CD14-positive monocyte (primary cell): ENCODE data around the gene RAPGEF1. TPM values are rescaled to one million over a fixed set of nuclear protein-coding genes. Genes with fewer than 3 reads are reported as not detected.

ENCODE experiments used
- DNase-seq, 3 donors: peaks; one replicate each; pipeline ENCODE4 v3.0.0-alpha.2; 2011 to 2022
- H2AFZ ChIP-seq: 2 replicates; pipeline ENCODE4 v1.6.0; 2012; ENCODE audit warnings: mild to moderate bottlenecking, low read depth, low read length, inconsistent platforms; ENCODE audit not compliant: insufficient read depth, poor library complexity, severe bottlenecking
- H3K27ac ChIP-seq, 2 donors: 1 replicate in 1 of 2; 2 replicates in 1 of 2; pipeline ENCODE4 v1.5.1; 2012 to 2013; ENCODE audit warnings: low read length in 2 of 2, control low read depth in 1 of 2, inconsistent platforms in 1 of 2, low read depth in 1 of 2, mild to moderate bottlenecking in 1 of 2
- H3K27me3 ChIP-seq, 2 donors: one replicate each; pipeline versions ENCODE4 v1.6.0 to v1.6.1; 2011 to 2013; ENCODE audit warnings: low read length in 2 of 2; ENCODE audit not compliant: control insufficient read depth in 2 of 2, insufficient read depth in 2 of 2
- H3K36me3 ChIP-seq, 2 donors: replicated peaks in 1 of 2; 1 replicate in 1 of 2; 2 replicates in 1 of 2; pipeline versions ENCODE4 v1.5.1 to v1.6.1; 2012 to 2013; ENCODE audit warnings: low read length in 2 of 2, control low read depth in 1 of 2, inconsistent platforms in 1 of 2, mild to moderate bottlenecking in 1 of 2; ENCODE audit not compliant: insufficient read depth in 2 of 2, control insufficient read depth in 1 of 2
- H3K4me1 ChIP-seq, 2 donors: 1 replicate in 1 of 2; 2 replicates in 1 of 2; pipeline versions ENCODE4 v1.5.1 to v1.6.1; 2012 to 2013; ENCODE audit warnings: low read length in 2 of 2, control low read depth in 1 of 2, inconsistent platforms in 1 of 2, mild to moderate bottlenecking in 1 of 2, moderate library complexity in 1 of 2; ENCODE audit not compliant: insufficient read depth in 2 of 2, control insufficient read depth in 1 of 2
- H3K4me2 ChIP-seq: replicated peaks from 2 replicates; pipeline ENCODE3; 2012; ENCODE audit warnings: low read length, moderate library complexity, mild to moderate bottlenecking; ENCODE audit not compliant: poor library complexity, severe bottlenecking; ENCODE audit errors: extremely low read depth
- H3K4me3 ChIP-seq, 3 experiments: fragments of 200-600 bp in 1 of 3; sonication (generic) in 1 of 3; replicated peaks in 1 of 3; 1 replicate in 2 of 3; 2 replicates in 1 of 3; pipeline ENCODE4 v1.5.1; 2011 to 2013; ENCODE audit warnings: low read length in 3 of 3, mild to moderate bottlenecking in 3 of 3, control low read depth in 2 of 3, low read depth in 2 of 3, inconsistent platforms in 1 of 3, moderate library complexity in 1 of 3
- H3K79me2 ChIP-seq: 2 replicates; pipeline ENCODE4 v1.6.0; 2012; ENCODE audit warnings: mild to moderate bottlenecking, control low read depth, inconsistent platforms, low read length, moderate library complexity; ENCODE audit not compliant: insufficient read depth
- H3K9ac ChIP-seq: 2 replicates; pipeline ENCODE4 v1.6.0; 2017; ENCODE audit warnings: low read length, mild to moderate bottlenecking; ENCODE audit not compliant: insufficient read depth, poor library complexity, severe bottlenecking
- H3K9me3 ChIP-seq, 2 donors: replicated peaks in 1 of 2; 1 replicate in 1 of 2; 2 replicates in 1 of 2; pipeline versions ENCODE4 v1.5.1 to v1.6.1; 2012 to 2013; ENCODE audit warnings: low read length in 2 of 2, control low read depth in 1 of 2; ENCODE audit not compliant: control insufficient read depth in 1 of 2, insufficient read depth in 1 of 2
- H4K20me1 ChIP-seq: 2 replicates; pipeline ENCODE4 v1.6.0; 2012; ENCODE audit warnings: mild to moderate bottlenecking, low read length, control low read depth, moderate library complexity; ENCODE audit not compliant: insufficient read depth
- H3K27ac Mint-ChIP-seq, 7 donors: one replicate each; pipeline ENCODE4 v1.8.0; 2020; ENCODE audit warnings: mild to moderate bottlenecking in 7 of 7, mixed read lengths in 7 of 7, moderate library complexity in 6 of 7, inconsistent platforms in 2 of 7
- H3K27me3 Mint-ChIP-seq, 3 donors: one replicate each; pipeline ENCODE4 v1.8.0; 2021 to 2022; ENCODE audit warnings: low read depth in 3 of 3, mild to moderate bottlenecking in 3 of 3, mixed read lengths in 3 of 3, moderate library complexity in 3 of 3, inconsistent platforms in 1 of 3
- H3K36me3 Mint-ChIP-seq, 2 donors: one replicate each; pipeline ENCODE4 v1.8.0; 2020; ENCODE audit warnings: mixed read lengths in 2 of 2, inconsistent platforms in 1 of 2, mild to moderate bottlenecking in 1 of 2
- H3K4me1 Mint-ChIP-seq: one replicate; pipeline ENCODE4 v1.8.0; 2020; ENCODE audit warnings: mild to moderate bottlenecking, mixed read lengths
- H3K4me3 Mint-ChIP-seq, 2 donors: one replicate each; pipeline ENCODE4 v1.8.0; 2020; ENCODE audit warnings: mild to moderate bottlenecking in 2 of 2, mixed read lengths in 2 of 2, moderate library complexity in 1 of 2
- H3K9me3 Mint-ChIP-seq, 7 donors: one replicate each; pipeline ENCODE4 v1.8.0; 2020 to 2022; ENCODE audit warnings: mixed read lengths in 7 of 7, mild to moderate bottlenecking in 6 of 7, moderate library complexity in 6 of 7, inconsistent platforms in 2 of 7
- WGBS: methylation state at CpG from one replicate; pipeline ENCODE4 v1.1.5; 2013; ENCODE audit warnings: missing lambda C conversion rate; ENCODE audit not compliant: insufficient coverage; 5-methylcytosine and 5-hydroxymethylcytosine counted together
- intact Hi-C, 2 donors: fragments of 100-400 bp; cut with micrococcal nuclease; formaldehyde crosslinking; loops; one replicate each; pipeline versions ENCODE4 v1.15.0 to v1.15.1; 2023
- polyA plus RNA-seq, 3 donors: library from polyadenylated mRNA; depleted of rRNA in 1 of 3; unstranded in 2 of 3; stranded (reverse) in 1 of 3; fragments of 300-500 nt in 2 of 3; fragments of >200 nt in 1 of 3; fragmentation: Illumina TruSeq in 2 of 3; gene quantifications; 1 replicate in 2 of 3; 2 replicates in 1 of 3; pipeline ENCODE4 v1.2.3, GENCODE V29; 2012 to 2021
- TF ChIP-seq, protein P1 (sequence below): fragments of 200-600 bp; IDR thresholded peaks from one replicate; pipeline ENCODE4 v1.8.0; 2022; ENCODE audit warnings: antibody characterized with exemption, mild to moderate bottlenecking

Gene RAPGEF1
- polyA plus RNA-seq, 3 donors, result 1.7 to 71.7 (median 3.0) TPM

DNA sequence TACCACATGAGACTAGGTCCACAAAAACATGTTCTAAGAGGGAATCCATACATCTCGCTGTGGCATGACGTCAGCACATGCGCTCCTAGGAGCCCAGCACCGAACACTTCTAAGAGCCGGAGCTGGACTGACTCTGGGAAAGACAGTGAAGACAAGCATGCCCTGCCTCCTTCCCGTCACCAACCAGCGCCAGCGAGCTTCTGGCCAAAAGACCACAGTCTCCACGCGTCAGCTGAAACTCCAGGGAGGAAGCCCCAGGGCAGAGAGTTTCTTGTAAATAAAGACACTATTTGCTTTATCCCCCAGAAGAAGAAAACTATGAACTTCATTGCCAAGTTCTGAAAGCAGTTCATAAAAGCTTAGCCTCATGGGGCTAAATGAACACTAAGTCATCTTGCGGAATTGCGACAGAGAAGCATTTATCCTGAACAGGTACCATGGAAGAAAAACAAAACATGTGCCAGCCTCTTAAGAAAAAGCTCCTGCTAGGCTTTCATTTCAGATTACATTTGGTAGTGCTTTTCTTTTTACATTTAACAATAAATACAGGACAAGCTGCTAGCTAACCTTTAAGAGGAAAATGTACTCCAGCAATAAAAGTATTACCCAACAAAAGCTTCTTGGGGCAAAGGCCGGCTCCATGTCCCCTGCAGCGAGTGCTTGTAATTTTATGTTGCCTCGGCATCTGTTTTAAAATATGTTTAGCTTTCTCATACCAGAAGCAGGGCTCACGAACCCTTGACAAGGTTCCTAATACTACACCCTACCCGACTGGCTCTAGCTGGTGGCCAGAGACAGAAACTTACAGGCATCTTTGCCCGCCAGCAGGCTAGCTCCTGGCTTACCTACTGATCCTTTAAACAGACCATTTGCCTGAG, 98.0 kb downstream of the RAPGEF1 start:
- Mint-ChIP-seq H3K36me3 (peaks cover 89 to 91% of the 10 kb centered on the region in 2 donors), H3K27me3 (peaks cover 0 to 2% (median 0%) of the 10 kb centered on the region in 3 donors), H3K27ac (peak overlapping the region in 6 of 7 donors; percentile 1 to 93 (median 64)), H3K9me3 (peaks cover 0 to 1% (median 0%) of the 10 kb centered on the region in 7 donors), H3K4me3 (no peak overlapping the region), H3K4me1 (peaks cover 28% of the 10 kb centered on the region)
- intact Hi-C loops, result no loop called here
- 90% methylated on average over 14 of the region's 18 CpGs for WGBS
- no peaks in the 10 kb centered on the region for H3K27me3 ChIP-seq
- H3K79me2 ChIP-seq, result peaks cover 39% of the 10 kb centered on the region
- H3K4me1 ChIP-seq, result peaks cover 17 to 20% of the 10 kb centered on the region in 2 donors
- peak overlapping the region in 1 of 2 donors; percentile 58 for H3K27ac ChIP-seq
- peaks cover 6% of the 10 kb centered on the region for H4K20me1 ChIP-seq
- H2AFZ ChIP-seq, result no peak overlapping the region
- H3K4me2 ChIP-seq, result no peak overlapping the region
- H3K36me3 ChIP-seq, result peaks cover 54 to 95% of the 10 kb centered on the region in 2 donors
- TF ChIP-seq, protein P1, sequence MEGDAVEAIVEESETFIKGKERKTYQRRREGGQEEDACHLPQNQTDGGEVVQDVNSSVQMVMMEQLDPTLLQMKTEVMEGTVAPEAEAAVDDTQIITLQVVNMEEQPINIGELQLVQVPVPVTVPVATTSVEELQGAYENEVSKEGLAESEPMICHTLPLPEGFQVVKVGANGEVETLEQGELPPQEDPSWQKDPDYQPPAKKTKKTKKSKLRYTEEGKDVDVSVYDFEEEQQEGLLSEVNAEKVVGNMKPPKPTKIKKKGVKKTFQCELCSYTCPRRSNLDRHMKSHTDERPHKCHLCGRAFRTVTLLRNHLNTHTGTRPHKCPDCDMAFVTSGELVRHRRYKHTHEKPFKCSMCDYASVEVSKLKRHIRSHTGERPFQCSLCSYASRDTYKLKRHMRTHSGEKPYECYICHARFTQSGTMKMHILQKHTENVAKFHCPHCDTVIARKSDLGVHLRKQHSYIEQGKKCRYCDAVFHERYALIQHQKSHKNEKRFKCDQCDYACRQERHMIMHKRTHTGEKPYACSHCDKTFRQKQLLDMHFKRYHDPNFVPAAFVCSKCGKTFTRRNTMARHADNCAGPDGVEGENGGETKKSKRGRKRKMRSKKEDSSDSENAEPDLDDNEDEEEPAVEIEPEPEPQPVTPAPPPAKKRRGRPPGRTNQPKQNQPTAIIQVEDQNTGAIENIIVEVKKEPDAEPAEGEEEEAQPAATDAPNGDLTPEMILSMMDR, result no peak
- DNase-seq, result no peak
- no peak overlapping the region for H3K9ac ChIP-seq
- H3K9me3 ChIP-seq, result no peaks in the 10 kb centered on the region
- H3K4me3 ChIP-seq, result no peak overlapping the region

DNA sequence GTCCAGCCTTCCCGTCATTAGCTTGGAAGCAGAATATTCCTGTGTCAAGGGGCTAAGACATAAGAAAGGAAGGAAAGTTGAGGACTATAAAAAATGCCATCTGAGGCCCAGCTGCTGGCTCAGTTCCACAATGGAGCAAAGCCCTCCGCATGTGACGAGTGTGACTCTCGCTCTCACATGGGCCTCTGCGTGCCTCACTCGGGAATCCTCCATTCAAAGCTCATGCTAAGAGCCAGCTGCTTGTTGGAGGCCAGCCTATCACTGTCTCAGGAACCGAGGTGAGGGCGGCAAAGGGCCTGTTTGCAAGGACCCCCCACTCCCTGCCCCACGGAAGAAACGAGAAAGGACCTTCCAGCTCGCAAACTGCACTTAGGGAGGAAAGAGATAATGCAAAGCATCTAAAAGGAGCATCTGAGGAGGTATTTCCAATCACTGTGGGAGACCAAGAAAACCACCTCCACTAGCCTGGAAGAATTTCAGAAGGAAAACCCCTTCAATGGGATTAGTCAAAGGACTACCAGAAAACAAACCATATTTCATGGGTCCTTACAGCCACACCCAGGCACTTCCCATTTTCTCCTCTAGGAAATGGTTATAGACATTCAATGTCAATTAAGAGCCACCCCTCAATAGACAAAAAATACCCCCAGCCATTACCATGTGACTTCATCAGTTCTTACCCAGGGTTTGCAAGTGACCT, 99.3 kb downstream of the RAPGEF1 start:
- Histone ChIP-seq H4K20me1 (peaks cover 6% of the 10 kb centered on the region), H3K9me3 (no peaks in the 10 kb centered on the region), H3K9ac (no peak overlapping the region), H3K27ac (peak overlapping the region in 1 of 2 donors; percentile 58), H3K36me3 (peaks cover 51 to 82% of the 10 kb centered on the region in 2 donors), H2AFZ (no peak overlapping the region), H3K4me1 (peaks cover 25 to 29% of the 10 kb centered on the region in 2 donors), H3K27me3 (no peaks in the 10 kb centered on the region), H3K4me2 (no peak overlapping the region), H3K79me2 (peaks cover 28% of the 10 kb centered on the region), H3K4me3 (no peak overlapping the region)
- Mint-ChIP-seq H3K27ac (peak overlapping the region in 3 of 7 donors; percentile 63 to 93 (median 88)), H3K9me3 (no peaks in the 10 kb centered on the region), H3K4me1 (peaks cover 35% of the 10 kb centered on the region), H3K36me3 (peaks cover 84 to 87% of the 10 kb centered on the region in 2 donors), H3K27me3 (no peaks in the 10 kb centered on the region), H3K4me3 (no peak overlapping the region)
- TF ChIP-seq, protein P1, result no peak
- intact Hi-C loops, result no loop called here
- WGBS, result 98% methylated on average over 6 of the region's 11 CpGs
- DNase-seq, result peak in 2 of 3 donors; percentile 60 to 85
